K562 (cell line): Measurements from ENCODE around the gene TNFSF13.

Experiments
- ARNT ChIP-seq, 2 experiments: fragments of 450-650 bp; IDR thresholded peaks; 2 replicates each; pipeline ENCODE4 v1.6.1; 2016; ENCODE audit warnings: mild to moderate bottlenecking in 1 of 2
- CBX2 ChIP-seq: fragments of 200-600 bp; sonication (generic); IDR thresholded peaks from one replicate; pipeline ENCODE4 v1.6.1; 2012; ENCODE audit warnings: mild to moderate bottlenecking, low read length, inconsistent platforms; ENCODE audit not compliant: insufficient read depth, poor library complexity, severe bottlenecking
- CTCF ChIP-seq, 3 experiments: IDR thresholded peaks in 2 of 3; conservative IDR thresholded peaks in 1 of 3; 2 replicates each; pipeline ENCODE4 v1.5.1; 2011 to 2012; ENCODE audit warnings: low read length in 3 of 3, mild to moderate bottlenecking in 3 of 3, control low read depth in 2 of 3, improper control_type of control experiment in 1 of 3, inconsistent platforms in 1 of 3, low read depth in 1 of 3, mixed read lengths in 1 of 3, moderate library complexity in 1 of 3; ENCODE audit not compliant: insufficient read depth in 2 of 3
- EZH2 ChIP-seq: IDR thresholded peaks from 2 replicates; pipeline ENCODE4 v1.6.1; 2012; ENCODE audit warnings: low read depth, mild to moderate bottlenecking, inconsistent platforms, low read length, borderline replicate concordance
- GABPA ChIP-seq: fragments of 200-800 bp; sonication (Bioruptor generic); conservative IDR thresholded peaks from 2 replicates; pipeline ENCODE4 v1.6.1; 2016; ENCODE audit warnings: low read depth, missing genetic modification characterization, missing compliant biosample characterization
- HMG20A ChIP-seq: fragments of 450-650 bp; formaldehyde crosslinking; conservative IDR thresholded peaks from 2 replicates; pipeline ENCODE4 v1.4.0; 2020; ENCODE audit warnings: mild to moderate bottlenecking, mixed read lengths
- KLF10 ChIP-seq: fragments of 250-450 bp; sonication (Bioruptor Pico); IDR thresholded peaks from 2 replicates; pipeline ENCODE4 v1.6.1; 2021; ENCODE audit warnings: matching md5 sums
- KLF6 ChIP-seq: fragments of 250-450 bp; sonication (Bioruptor Pico); IDR thresholded peaks from 2 replicates; pipeline ENCODE4 v1.4.0; 2020; ENCODE audit warnings: mild to moderate bottlenecking, moderate library complexity, borderline replicate concordance
- MXI1 ChIP-seq: IDR thresholded peaks from 2 replicates; pipeline ENCODE4 v1.6.1; 2011; ENCODE audit warnings: low read depth, mild to moderate bottlenecking, improper control_type of control experiment, low read length
- PHB2 ChIP-seq: fragments of 450-650 bp; IDR thresholded peaks from 2 replicates; pipeline ENCODE4 v1.6.1; 2017; ENCODE audit warnings: low read depth
- POLR2AphosphoS5 ChIP-seq: IDR thresholded peaks from 2 replicates; pipeline ENCODE4 v1.6.1; 2011; ENCODE audit warnings: mild to moderate bottlenecking, low read depth, low read length, moderate library complexity; ENCODE audit not compliant: control insufficient read depth, insufficient read depth
- TARDBP ChIP-seq: fragments of 450-650 bp; IDR thresholded peaks from 2 replicates; pipeline ENCODE4 v1.6.1; 2016
- TBL1XR1 ChIP-seq, 2 experiments: IDR thresholded peaks; 2 replicates each; pipeline ENCODE4 v1.6.1; 2012; ENCODE audit warnings: improper control_type of control experiment in 2 of 2, low read length in 2 of 2, mild to moderate bottlenecking in 1 of 2
- TF ChIP-seq, protein P1 (sequence below), 2 experiments: IDR thresholded peaks; 2 replicates each; pipeline ENCODE4 v1.6.1; 2011; ENCODE audit warnings: borderline replicate concordance in 1 of 2, control low read depth in 1 of 2, low read depth in 1 of 2, low read length in 1 of 2, mild to moderate bottlenecking in 1 of 2, mixed read lengths in 1 of 2, moderate library complexity in 1 of 2; ENCODE audit not compliant: insufficient read depth in 1 of 2, insufficient read length in 1 of 2, poor library complexity in 1 of 2, severe bottlenecking in 1 of 2; ENCODE audit errors: extremely low read depth in 1 of 2

- TF ChIP-seq, protein P1, sequence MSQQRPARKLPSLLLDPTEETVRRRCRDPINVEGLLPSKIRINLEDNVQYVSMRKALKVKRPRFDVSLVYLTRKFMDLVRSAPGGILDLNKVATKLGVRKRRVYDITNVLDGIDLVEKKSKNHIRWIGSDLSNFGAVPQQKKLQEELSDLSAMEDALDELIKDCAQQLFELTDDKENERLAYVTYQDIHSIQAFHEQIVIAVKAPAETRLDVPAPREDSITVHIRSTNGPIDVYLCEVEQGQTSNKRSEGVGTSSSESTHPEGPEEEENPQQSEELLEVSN (IDR thresholded peaks at IDR 0.05; ENCODE audit: borderline replicate concordance in 1 of 2, extremely low read depth in 1 of 2, insufficient read depth in 1 of 2, insufficient read length in 1 of 2, low read depth in 1 of 2, low read length in 1 of 2, poor library complexity in 1 of 2, severe bottlenecking in 1 of 2) = no peak
- no peak for TF ChIP-seq KLF10 (CRISPR knock-in tag)
- TF ChIP-seq POLR2AphosphoS5 = no peak
- no peak for TF ChIP-seq HMG20A (CRISPR knock-in tag)
- no peak for TF ChIP-seq PHB2
- TF ChIP-seq EZH2 = no peak
- no peak for TF ChIP-seq ARNT (IDR thresholded peaks at IDR 0.05)
- no peak for TF ChIP-seq KLF6 (CRISPR knock-in tag)
- TF ChIP-seq CBX2 = no peak
- no peak for TF ChIP-seq TARDBP
- no peak for TF ChIP-seq TBL1XR1 (IDR thresholded peaks at IDR 0.05; ENCODE audit: low read length in 2 of 2)
- TF ChIP-seq CTCF (IDR thresholded peaks at IDR 0.05 in 2 of 3, conservative IDR thresholded peaks at IDR 0.05 in 1 of 3; ENCODE audit: insufficient read depth in 2 of 3, low read depth in 1 of 3, low read length in 3 of 3) = no peak
- TF ChIP-seq GABPA (tag) = no peak
- TF ChIP-seq MXI1 = no peak
Observed at GRCh38 chr17:7512824-7513540, 45.6 kb upstream of the TNFSF13 start.
